ENCODE measurements around the gene UBE2S.
"Not testable (repeated sequence)": the region's sequence is repeated elsewhere in the genome, so short reads cannot be mapped to it uniquely, and the experiment has no call there.

The UBE2S gene

DNA sequence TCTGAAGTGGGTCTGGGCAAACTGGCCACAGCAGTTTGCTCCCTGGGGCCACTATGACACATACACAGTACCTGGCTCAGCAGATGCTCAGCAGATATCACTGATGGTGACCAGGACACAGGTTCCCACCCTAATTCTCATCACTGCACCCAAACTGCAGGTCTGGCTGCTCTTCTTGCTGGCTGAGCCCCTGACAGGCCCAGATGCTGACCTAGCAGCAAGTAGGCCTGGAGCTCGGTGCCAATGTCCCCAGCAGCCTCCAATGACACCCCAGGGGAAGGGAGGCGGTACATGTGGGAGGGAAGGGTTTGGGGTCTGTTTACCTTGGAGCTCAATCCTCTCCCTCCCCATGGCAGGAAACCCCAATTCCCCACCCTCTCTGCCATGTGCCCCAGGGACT is 5.1 kb downstream of the UBE2S start:
- no peak for DNase-seq

DNA sequence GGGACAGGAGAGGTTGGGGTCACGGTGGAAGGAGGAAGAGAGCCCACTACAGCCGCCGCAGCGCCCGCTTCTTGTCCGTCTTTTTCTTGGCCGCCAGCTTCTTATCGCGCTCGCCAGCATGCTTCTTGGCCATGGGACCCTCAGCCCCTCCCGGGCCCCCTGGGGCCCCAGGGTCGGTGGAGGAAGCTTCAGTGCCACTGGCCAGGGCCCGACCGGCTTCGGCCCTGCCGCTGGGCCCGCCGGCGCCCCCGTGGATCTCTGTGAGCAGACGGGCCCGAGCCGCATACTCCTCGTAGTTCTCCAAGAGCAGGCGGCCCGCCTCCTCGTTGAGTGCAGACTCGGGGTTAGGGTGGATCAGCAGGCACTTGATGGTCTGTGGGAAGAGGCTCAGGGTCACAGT is 6.2 kb downstream of the UBE2S start:
- not testable (repeated sequence) for DNase-seq

DNA sequence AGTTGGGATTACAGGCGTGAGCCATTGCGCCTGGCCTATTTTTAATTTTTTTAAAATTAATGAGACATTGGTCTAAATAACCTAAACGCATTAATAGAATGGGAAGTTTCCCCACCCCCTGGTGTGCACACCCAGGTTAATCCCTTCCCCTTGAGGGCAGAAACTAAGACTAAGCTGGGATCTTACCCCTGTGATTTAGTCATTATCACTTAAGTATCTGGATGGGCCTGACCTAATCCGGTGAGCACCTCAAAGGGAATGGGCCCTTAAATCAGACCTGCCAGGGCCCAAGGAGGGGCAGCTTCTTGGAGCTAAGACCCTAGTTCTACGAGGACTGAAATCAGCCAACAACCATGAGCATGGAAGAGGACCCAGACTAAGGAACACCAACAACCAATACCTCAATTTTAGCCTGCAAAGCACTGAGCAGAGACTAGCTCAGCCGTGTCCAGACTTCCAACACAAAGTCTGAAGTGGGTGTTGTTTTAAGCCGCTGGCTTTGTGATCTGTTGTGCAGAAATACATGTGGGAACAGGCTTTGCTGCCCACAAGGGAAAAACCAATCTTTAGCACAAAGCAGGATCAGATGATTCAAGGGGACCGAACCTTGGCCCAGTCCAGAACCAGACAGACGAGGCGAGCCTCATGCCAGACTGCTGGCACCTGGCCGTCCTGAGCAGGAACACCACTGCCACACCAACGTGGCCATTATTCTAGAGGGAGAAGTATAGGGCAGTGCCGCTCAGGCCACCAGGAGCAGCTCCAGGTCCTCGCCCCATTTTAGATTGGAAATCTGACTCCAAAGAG is 7.1 kb downstream of the UBE2S start:
- DNase-seq: no peak

DNA sequence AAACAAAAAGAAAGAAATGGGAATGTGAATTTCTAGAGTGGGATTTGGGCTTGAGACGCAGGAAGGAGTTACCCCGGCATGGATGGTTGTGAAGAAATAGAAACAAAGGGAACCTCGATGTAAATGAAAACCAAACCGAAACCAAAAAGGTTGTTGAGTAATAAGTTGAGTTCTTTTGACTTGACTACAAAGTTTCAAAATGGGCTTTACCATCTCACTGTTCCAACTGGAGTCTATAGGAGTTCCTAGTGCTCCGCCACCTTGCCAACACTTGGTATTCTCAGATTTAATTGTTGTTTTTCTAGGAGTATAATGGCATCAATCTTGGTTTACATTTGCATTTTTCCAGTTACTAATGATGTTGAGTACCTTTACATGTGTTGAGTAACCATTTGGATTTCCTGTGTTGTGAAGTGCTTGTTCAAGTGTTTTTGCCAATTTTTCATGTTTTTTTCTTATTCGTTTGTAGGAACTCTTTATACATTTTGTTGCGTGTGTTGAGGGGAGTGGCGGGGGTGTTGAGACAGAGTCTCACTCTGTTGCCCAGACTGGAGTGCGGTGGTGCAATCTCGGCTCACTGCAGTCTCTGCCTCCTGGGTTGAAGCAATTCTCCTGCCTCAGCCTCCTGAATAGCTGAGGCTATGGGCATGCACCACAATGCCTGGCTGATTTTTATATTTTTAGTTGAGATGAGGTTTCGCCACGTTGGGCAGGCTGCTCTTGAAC is 9.2 kb downstream of the UBE2S start:
- DNase-seq: no peak

DNA sequence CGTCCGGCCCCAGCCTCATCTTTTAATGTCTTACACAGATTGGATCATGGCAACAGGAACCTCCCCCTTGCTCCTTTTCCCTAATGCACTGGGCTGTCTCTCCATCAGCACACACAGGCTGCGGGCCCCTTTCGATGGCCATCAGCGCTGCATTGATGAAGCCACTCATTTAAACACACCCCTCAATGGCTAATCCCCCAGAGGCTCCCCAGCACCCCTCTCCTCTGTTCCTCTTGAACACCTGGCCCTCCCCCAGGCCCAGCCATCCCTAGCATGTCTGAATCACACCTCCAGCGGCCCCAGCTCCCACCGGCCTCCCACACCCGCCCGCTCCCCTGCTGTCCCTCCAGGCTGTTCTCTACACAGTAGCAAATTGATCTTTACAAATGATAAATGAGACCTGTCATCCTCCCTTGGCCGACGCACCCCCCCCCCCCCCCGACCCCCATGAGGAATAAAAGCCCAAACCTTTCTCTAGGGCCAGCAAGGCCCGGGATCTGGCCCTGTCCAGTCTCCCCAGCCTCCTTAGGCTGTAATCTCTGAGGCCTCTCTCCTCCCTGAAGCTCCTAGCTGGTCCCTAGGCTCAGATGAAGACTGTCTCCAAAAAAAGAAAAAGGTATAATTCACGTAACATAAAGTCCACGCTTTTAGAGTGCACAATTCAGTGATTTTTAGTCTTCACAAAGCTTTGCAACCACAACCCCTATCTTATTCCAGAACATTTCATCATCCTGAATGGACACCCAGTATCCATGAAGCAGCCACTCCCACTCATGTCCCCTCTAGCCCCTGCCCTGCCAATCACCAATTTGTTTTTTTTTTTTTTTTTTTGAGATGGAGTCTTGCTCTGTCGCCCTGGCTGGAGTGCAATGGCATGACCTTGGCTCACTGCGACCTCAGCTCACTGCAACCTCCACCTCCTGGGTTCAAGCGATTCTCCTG is 14.5 kb downstream of the UBE2S start:
- DNase-seq: no peak

DNA sequence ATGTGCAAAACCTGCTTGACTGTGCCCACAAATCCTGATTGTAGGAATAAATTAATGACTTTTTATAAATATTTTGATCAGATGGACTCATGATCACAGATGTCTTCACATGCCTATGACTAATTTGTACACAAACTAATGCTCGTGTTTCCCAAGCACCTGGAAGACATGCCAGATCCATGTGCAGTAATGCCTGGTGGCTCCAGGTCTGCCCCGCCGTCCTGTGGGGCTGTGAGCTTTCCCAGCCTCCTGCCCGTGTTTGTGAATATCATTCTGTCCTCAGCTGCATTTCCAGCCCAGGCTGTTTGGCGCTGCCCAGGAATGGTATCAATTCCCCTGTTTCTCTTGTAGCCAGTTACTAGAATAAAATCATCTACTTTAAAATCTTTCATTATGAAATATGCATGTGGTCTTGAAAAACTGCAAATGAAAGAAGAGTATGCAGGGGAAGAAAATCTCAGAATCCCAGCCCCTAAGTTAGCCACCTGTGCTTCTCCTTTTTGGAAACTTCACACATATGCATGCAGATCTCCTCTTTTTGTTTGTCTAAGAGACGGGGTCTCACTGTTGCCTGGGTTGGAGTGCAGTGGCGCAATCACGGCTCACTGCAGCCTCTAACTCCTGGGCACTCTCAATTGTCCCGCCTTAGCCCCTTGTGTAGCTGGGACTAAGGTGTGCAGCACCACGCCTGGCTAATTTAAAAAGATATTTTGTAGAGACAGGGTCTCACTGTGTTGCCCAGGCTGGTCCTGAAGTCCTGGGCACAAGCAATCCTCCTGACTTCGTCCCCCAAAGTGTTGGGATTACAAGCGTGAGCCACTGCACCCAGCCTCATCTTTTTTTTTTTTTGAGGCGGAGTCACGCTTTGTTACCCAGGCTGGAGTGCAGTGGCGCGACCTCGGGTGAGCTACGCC is 15.6 kb downstream of the UBE2S start:
- DNase-seq: no peak

DNA sequence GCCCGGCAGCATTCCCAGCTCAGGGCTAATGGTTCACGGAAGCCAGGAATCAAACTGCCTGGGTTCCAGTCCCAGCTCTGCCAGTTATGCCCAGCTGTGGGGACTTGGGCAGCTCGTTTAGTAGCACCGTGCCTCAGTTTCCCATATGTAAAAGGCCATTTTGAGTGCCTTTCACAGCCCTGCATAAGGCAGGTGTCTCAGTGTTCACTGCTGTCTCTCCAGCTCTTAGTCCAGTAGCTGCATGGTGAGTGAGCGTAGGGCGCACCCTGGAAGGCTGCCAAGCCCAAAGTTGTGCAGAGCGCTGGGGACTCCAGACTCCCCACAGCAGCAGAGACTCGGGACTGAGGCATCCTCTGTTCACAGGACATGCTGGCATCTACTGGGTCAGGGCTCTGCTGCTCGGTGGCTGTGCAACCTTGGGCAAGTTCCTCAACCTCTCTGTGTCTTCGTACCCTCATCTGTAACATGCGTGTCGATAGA is 16.4 kb downstream of the UBE2S start:
- no peak for DNase-seq

DNA sequence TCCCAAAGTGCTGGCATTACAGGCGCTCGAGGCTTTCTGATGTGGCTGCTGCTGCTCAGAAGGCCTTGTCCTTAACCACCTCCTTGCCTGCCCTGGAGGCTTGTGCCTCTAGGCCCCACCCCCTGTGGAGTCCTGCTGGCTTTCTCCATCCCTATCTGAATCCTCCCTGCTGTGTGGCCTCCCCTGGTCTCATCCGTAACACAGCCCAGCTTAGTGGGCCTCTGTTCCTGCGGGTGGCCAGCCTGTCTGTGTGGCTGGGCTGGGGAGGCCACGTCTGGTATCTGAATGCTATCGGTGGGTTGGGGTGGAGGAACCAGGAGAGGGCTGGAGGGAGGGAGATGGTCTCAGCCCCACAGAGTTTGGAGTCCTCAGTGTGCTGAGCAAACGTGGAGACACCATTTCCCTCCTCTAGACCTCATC is 17.1 kb downstream of the UBE2S start:
- no peak for DNase-seq

DNA sequence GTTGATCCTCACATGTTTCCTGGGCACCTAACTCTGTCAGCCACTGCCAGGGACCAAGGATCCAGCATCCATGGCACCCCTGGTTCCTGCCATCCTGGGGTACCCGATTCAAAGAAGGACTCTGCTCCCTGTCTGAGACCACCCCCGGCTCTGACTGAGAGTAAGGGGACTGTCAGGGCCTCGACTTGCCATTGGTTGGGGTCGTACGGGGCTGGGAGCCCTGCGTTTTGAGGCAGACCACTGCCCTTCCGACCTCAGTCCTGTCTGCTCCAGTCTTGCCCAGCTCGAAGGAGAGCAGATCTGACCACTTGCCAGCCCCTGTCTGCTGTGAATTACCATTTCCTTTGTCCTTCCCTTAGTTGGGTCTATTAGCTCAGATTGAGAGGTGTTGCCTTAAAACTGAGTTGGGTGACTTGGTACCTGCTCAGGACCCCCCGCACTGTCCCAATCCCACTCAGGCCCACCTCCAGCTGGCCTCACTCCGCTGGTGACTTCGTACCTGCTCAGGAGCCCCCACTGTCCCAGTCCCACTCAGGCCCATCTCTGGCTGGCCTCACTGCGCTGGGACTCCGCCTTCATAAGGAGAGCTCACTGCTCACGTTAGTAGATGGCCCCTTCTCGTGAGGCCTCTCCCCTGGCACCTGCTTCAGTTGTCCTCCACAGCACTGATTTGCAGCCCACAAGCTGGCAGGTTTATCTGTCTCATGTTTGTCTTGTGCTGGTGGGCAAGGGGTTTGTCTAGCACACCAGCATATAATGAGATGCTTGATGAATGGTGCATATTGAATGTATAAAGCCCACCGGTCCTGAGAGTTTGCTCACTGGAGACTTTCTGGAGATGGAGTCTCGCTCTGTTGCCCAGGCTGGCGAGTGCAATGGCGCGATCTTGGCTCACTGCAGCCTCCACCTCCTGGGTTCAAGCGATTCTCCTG is 17.9 kb downstream of the UBE2S start:
- DNase-seq: no peak

DNA sequence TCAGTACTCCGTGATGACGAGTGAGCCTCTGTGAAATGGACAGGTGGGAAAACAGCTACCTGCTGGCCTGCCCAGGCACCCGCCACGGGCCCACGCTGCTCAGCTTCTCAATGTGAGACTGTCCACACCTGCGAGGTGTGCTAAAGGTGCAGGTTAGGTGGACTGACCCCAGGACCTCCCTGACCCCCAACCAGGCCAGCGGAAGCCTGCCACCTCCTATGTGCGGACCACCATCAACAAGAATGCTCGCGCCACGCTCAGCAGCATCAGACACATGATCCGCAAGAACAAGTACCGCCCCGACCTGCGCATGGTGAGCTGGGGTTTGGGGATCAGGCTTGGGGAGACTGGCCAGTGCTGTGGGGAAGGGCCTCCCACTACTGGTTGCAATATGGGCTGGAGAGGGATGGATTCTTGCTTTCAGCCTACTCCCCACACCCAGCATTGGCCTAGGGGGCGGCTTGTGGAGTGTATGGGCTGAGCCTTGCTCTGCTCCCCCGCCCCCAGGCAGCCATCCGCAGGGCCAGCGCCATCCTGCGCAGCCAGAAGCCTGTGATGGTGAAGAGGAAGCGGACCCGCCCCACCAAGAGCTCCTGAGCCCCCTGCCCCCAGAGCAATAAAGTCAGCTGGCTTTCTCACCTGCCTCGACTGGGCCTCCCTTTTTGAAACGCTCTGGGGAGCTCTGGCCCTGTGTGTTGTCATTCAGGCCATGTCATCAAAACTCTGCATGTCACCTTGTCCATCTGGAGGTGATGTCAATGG is 19.7 kb downstream of the UBE2S start:
- no peak for DNase-seq

DNA sequence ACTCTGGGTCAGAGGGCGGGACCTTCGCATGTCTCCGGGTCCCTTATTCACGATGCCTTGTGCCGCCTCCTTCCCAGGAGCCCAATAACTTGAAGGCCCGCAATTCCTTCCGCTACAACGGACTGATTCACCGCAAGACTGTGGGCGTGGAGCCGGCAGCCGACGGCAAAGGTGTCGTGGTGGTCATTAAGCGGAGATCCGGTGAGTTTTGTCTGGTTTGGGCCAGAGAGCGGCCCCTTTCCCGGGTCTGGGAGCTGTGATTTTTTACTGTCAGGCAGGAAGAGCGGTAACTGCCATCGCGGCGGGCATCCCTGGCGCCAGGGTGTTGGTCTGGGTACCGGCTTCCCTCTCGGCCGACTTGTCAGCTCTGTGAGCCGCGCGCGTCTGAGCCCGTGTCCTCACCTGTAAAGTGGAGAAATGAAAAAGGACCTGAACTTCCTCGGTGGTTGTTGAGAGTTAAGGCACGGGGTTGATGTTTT is 21.1 kb downstream of the UBE2S start:
- no peak for DNase-seq

DNA sequence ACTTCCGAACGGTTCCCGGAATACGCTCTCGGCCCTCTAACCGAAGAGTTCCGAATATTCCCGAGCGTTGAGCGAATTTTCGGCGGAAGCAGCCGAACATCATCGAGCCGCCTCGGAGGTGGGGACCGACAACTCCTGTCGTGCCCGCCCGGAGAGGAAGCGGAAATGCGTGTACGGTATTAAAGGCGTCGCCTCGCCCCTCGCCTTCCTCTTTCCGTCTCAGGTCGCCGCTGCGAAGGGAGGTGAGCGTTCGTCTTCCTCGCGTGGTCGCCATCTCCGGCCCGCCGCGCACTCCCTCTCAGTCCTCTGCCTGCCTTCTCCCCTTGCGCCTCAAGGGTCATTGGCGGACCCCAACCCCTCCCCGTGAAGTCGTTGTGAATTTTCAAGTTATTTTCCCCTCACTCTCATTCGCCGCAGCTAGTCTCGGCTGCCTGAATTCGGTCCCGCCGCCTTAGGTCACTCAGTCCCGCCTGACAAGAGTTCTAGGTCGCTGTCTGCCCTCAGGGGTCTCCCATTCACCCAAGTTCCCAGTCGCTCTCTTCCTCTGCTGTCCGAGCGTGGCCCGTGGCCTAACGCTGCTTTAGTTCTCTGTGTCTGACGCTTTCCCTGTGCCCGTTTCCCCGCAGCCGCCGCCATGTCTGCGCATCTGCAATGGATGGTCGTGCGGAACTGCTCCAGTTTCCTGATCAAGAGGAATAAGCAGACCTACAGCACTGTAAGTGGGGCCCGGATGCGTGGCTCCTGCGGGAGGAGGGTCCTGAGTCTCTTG is 21.7 kb downstream of the UBE2S start, which contains the start of gene RPL28:
Gene RPL28 (plus strand): TSS at position 209 of the 769 bp plus-strand sequence. CDS start 426 bp downstream, at position 635.
- DNase-seq: peak; percentile 97

DNA sequence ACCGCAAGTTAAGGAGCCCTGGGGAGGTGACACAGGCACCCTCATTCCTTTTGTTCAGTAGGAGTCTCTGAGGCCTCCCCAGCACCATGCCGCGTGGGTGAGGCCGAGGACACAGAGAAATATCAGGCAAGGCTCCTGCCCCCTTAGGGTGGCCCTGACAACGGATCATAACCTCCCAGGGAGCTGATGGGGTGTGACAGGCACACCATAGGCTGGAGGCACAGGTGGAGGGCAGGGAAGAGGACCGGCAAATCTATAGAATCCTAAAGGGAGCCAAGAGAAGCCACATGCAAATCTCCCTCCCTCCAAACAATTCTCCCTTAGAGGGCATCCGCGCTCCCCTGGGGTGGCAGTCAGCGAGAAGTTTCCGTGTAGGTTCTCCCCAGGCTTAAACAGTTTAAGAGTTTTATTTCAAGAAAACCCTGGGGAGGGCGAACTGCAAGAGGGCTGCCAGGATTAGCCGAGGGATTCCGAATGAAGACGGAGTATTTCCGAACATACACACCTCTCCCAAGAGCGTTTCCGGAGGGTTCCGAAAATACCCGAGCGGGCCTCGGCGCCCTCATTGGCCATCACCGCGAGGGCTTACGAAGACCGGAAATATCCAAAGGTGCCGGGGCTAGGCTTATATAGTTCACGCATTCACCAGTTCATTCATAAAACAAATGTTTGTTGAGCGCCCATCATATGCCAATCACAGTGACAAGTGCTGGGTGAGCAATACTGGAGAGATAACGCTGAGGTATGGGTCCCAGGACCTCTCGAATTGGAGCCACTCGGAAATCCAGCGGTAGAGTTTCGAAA is 22.5 kb downstream of the UBE2S start:
- DNase-seq: peak; percentile 93

DNA sequence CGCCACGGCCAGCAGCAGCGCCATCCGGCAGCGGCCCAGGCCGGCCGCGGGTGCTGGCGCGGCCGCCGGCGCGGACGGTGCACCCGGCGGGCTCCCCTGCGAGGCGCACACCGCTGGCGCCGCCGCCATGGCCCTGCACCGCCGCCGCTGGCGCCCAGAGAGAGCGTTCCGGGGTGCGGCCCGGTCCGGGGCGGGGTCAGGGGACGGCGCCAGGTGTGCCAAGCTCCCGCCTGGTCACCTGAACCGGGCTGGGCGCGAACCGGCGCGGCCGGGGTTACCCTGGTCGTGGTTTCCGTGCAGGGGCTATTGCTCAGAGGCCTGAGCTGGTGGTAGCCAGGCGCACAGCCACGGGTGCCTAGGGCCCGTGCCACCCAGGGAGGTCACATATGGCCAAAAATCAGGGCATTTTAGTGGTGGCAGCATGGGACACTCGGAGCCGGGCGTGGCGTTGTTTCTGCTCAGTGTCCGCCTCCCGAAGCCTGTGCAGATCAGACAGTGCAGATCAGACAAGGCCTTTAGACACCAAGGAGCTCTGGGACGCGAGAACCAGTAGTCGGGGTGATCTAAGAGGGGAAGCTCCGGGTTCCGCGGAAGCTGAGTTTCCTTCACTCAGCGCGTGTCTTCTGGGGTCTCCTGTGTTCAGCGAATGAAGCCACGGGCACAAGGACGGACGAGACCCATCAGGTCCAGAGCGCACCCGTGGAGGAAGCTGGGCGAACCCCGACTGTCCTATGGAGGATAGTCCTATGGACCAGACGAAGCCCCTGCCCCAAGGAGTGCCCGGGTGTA is 23.3 kb downstream of the UBE2S start, which contains the start of gene TMEM238:
Gene TMEM238 (minus strand): TSS at position 162 of the 789 bp plus-strand sequence. CDS start 33 bp downstream, at position 129.
- DNase-seq: peak; percentile 46

DNA sequence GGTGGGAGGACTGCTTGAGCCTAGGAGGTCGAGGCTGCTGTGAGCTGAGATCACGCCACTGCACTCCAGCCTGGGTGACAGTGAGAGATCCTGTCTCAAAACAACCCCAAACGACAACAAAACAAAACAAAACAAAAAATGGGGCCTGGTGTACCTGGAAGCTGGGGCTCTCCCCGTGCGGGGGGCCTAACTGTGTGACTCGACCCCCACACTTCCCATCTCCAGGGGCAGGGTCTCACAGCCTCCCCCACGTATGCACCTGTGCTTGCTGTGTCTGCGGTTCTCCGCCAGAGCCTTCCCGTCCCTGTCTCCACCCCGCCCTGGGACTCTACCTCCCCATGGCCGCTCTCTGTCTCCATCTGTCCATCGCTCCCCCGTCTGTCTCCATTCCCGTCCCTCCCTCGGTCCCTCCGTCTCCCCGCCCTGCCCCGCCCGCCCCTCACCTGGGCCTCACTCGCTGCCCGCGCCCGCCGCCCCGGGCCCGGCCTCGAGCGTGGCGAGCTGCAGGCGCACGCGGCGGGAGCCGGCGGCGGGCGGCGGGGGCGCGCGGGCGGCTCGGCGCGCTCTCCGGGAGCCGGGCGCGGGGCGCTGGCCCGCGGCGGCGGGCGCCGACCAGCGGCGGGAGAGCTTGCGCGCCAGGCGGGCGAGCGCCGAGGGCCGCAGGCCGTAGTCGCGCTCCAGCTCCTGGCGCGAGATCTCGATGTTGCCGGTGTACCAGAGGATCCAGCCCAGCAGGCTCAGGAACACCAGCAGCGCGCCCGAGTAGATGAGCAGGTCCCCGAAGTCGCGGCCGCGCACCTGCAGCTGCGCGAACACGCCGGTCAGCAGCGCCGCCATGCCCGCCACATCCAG is 24.1 kb downstream of the UBE2S start:
- DNase-seq: peak; percentile 51

DNA sequence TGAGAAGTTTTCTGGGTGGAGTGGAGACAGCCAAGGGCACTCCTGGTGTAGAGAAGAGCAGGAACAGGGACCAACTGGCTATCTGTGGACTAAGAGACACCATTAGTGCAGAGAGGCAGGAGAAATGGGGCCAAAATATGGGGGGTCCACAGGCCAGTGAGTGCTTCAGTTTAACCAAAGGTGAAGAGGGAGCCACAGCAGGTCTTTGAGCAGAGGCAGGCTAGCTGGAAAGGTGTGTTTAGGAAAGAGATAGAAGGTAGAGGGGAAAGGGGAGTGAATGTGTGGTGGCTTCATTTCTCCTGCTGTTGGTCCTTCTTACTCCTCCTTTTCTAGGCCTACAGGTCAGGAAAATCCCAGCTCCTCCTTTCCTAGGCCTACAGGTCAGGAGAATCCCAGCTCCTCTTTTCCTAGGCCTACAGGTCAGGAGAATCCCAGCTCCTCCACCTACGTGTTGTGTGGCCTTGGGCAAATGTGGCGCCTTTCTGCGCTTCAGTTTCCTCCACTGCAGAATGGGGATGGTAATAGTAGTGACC is 25.0 kb downstream of the UBE2S start:
- no peak for DNase-seq

Data from NCI-H345 (cell line).